GM18519 (cell line): ENCODE results near the gene SUMF1.
A peak's percentile ranks its signal among the peaks of the same experiment; 100 is the strongest.
"Not testable (repeated sequence)": the region's sequence is repeated elsewhere in the genome, so short reads cannot be mapped to it uniquely, and the experiment has no call there.

ENCODE experiments used
- ATAC-seq: cut with Tn5 transposase; IDR thresholded peaks from one replicate; pipeline ENCODE4 v1.9.1; 2021; ENCODE audit warnings: mild to moderate bottlenecking, moderate library complexity; ENCODE audit not compliant: unreplicated experiment, low FRiP score

The SUMF1 gene

DNA sequence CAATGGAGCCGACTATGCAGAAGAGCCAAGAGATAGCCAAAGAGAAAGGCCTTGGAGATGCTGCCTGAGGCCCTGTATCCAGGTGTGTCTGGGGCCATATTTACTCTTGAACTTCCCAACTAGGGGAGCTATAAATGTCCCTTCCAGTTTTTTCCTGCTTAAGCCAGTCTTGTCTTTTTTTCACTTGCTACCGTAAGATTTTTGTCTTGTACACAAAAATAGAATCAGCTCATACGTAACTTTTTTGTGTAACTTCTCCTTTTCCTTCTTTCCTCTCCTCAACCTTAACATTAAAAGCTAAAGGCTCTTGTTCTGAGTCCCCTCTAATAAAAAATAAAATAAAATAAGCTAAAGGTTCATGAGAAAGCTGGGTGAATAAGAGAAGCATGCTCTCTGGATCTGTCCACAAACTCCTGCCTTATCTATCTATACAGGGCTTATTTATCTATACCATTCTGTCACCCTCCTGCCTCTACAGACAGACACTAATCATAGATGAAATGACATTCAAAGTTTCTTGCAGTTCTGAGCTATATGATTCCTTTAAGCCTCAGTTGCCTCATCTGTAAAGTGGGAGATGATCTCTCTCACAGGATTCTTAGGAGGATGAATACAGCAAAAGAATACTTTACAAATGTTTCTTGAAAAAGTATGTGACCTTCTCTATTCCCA is 4.6 kb downstream of the SUMF1 start:
- ATAC-seq: no peak

DNA sequence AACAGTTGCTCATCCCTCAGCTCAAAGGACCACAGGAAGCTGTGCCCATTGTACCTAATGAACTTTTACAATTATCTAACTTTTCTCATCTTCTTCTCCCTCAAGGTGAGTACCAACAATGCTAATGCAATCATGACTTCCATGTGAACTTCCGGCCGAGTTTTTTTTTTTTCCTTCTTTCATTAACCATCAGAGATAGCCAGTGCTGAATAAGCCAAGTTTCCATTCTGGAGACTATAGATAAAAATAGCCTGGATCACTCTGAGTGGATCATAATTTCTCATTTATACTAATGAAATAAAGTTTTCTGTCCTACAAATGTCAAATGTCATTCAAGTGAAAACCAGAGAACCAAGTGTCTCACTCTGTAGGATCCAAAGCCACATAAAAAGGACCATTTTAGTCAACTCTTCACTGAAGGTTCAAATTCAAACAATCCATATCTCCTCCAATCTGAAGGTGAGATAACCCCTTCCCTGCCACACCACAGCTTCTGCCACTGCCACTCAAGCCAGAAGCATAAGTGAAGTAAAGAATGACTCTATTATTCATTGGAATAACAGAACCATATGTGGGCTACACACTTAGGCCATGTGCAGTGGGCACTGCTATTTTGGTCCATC is 5.5 kb downstream of the SUMF1 start:
- no peak for ATAC-seq

DNA sequence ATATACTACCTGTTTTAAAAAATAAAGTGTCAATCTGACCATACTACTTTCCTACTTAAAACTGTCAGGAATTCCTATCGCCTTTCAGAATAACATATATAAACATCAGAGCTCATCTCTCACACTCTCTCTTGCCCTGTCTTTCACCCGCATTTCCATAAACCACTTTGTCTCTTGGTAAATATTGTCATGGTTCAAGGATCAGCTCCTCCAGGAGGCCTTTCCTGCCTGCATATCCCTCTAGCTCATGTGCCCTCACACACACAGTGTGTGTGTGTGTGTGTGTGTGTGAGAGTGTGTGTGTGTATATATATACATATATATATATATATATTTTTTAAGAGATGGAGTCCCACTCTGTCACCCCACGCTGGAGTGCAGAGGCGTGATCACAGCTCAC is 6.7 kb downstream of the SUMF1 start:
- ATAC-seq: no peak

DNA sequence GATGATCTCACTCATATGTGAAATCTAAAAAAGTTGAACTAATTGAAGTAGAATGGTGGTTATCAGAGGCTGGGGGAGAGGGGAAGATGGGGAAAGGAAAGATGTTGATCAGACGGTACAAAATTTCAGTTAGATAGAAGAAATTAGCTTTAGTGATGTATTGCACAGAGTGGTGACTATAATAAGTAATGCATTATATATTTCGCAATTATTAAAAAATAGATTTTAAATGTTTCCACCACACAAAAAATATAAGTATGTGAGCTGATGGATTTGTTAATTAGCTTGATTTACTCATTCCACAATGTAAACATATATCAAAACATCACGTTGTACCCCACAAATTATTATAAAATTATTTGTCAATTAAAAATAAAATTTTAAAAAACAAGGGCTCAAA is 8.1 kb downstream of the SUMF1 start:
- ATAC-seq: no peak

GRCh38 chr3:4456780-4457179 is 10.3 kb downstream of the SUMF1 start:
- not testable (repeated sequence) for ATAC-seq

GRCh38 chr3:4454142-4454541 is 12.9 kb downstream of the SUMF1 start:
- no peak for ATAC-seq

- no peak for ATAC-seq
These were observed 17.8 kb downstream of the SUMF1 start for GRCh38 chr3:4449043-4449805.

GRCh38 chr3:4448187-4448586 is 18.9 kb downstream of the SUMF1 start:
- no peak for ATAC-seq

- no peak for ATAC-seq
These were observed 19.6 kb downstream of the SUMF1 start for GRCh38 chr3:4447295-4447999.

- no peak for ATAC-seq
These were observed 26.1 kb downstream of the SUMF1 start for GRCh38 chr3:4440951-4441350.

GRCh38 chr3:4438296-4438695 is 28.8 kb downstream of the SUMF1 start:
- ATAC-seq: no peak

- no peak for ATAC-seq
These were observed 34.8 kb downstream of the SUMF1 start for GRCh38 chr3:4432259-4432658.

DNA sequence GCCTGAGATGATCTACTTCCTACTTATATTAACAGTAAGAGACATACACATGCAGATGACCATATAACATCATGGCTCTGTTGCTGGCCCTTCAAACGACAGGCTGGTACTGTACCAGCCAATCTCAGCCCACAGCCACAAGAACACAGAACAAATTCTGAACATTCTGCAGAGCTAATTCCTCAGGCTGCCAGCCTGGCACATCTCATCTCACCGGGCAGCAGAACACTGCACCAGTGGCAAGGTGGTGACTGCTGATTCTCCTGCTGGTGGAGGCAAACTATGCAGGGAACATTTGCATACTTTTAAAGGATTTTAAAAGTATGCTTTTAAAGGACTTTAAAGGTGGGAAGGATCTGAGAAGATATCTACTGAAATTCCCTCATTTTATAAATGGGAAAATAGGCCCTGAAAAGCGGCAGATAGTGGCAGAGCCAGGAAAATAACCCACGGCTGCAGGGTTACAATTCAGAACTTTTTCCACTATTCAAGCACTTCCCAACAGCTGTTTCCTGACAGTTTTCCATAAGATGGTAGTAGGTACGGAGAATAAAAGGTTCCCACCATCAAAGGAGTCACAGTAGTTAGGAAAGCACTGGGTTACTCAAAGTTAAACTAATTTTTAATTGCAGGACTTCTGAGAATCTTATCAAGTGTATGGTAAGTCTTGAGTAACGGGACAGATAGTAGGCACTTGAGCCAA is 37.3 kb downstream of the SUMF1 start:
- no peak for ATAC-seq

GRCh38 chr3:4426782-4427344 is 40.2 kb downstream of the SUMF1 start:
- peak; percentile 70 for ATAC-seq

GRCh38 chr3:4426261-4426781 is 40.7 kb downstream of the SUMF1 start:
- ATAC-seq: no peak

DNA sequence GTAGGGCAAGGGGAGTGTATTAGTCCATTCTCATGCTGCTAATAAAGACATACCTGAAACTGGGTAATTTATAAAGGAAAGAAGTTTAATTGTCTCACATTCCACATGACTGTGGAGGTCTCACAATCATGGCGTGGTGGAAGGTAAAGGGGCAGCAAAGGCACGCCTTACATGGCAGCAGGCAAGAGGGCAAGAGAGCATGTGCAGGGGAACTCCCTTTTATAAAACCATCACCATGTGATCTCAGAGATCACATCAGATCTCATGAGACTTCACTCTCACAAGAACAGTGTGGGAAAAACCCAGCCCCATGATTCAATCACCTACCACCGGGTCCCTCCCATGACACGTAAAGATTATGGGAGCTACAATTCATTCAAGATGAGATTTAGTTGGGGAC is 41.4 kb downstream of the SUMF1 start:
- no peak for ATAC-seq

DNA sequence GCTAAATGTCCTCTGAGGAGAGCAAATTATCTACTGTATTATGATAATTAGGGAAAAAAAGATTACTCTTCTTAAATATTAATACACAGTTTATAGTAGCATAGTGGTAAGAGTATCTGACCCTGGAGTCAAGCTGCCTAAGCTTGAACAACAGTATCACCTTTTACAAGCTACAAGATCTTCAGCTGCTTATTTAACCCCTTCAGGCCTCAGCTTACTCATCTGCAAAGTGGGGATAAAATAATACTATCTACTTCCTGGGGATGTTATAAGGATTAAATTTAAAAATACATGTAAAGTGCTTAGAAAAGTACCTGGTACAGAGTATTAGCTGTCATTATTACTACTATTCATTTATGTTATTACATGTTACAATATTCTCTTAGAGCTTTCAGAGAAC is 42.0 kb downstream of the SUMF1 start:
- no peak for ATAC-seq

- ATAC-seq: no peak
These were observed 45.9 kb downstream of the SUMF1 start for GRCh38 chr3:4421121-4421520.

DNA sequence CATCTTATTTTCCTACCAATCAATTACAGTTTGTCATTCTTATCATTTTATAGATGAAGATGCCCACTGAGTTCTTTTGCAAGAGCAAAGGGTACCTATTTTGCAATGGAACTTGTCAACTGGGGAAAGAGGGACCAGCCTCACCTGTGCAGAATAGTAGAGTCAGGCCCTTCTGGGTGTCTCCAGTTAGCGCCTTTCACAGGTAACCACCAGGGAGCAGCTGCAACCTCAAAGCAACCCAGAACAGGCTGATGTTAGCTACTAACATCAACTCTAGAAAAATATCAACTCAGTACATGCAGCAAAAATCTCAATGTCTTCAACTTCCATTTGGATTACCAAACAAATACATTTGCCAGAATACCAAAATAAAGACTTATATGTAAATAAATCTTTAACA is 47.1 kb downstream of the SUMF1 start:
- ATAC-seq: no peak

- no peak for ATAC-seq
These were observed 47.7 kb downstream of the SUMF1 start for GRCh38 chr3:4419386-4419785.
